Mammary epithelial cell (primary cell): ENCODE data around the gene ZNF653.

ENCODE experiments used
- CTCF ChIP-seq, 2 donors: IDR thresholded peaks in 1 of 2; conservative IDR thresholded peaks in 1 of 2; 2 replicates each; pipeline ENCODE4 v1.5.1; 2011 to 2012; ENCODE audit warnings: inconsistent platforms in 2 of 2, low read length in 2 of 2, mild to moderate bottlenecking in 2 of 2, control low read depth in 1 of 2, low read depth in 1 of 2; ENCODE audit not compliant: insufficient read depth in 1 of 2; ENCODE audit errors: extremely low read depth in 1 of 2
- EZH2 ChIP-seq: IDR thresholded peaks from 2 replicates; pipeline ENCODE4 v1.6.1; 2012; ENCODE audit warnings: low read length, inconsistent platforms, borderline replicate concordance

GRCh38 chr19:11451327-11451870 lies 54.2 kb downstream of the ZNF653 start:
- no peak for TF ChIP-seq CTCF (conservative IDR thresholded peaks at IDR 0.05 in 1 of 2, IDR thresholded peaks at IDR 0.05 in 1 of 2; ENCODE audit: extremely low read depth in 1 of 2, insufficient read depth in 1 of 2, low read depth in 1 of 2, low read length in 2 of 2)
- TF ChIP-seq EZH2: no peak
